Activated T-helper 2 cell treated with anti-CD3 and anti-CD28 coated beads, Interferon-gamma antibody, Interleukin-2, Interleukin-4, amounts not matched to agents 10 μg/mL and 5 μg/mL and 100 μg/mL, durations not matched to agents 14 hours and 24 hours and 36 hours (primary cell): ENCODE measurements around the gene ZNF213. TPM values are rescaled to one million over a fixed set of nuclear protein-coding genes. Genes with fewer than 3 reads are reported as not detected.
"Not testable (repeated sequence)": the region's sequence is repeated elsewhere in the genome, so short reads cannot be mapped to it uniquely, and the experiment has no call there.

Experiments used
- DNase-seq: peaks from one replicate; pipeline ENCODE4 v3.0.0; 2021; ENCODE audit warnings: low spot score
- H3K27ac Mint-ChIP-seq: one replicate; pipeline ENCODE4 v1.8.0; 2021; ENCODE audit warnings: mixed read lengths
- H3K27me3 Mint-ChIP-seq: one replicate; pipeline ENCODE4 v1.8.0; 2021; ENCODE audit warnings: low read depth, mixed read lengths
- H3K36me3 Mint-ChIP-seq: one replicate; pipeline ENCODE4 v1.8.0; 2021; ENCODE audit warnings: low read depth, mixed read lengths
- H3K4me1 Mint-ChIP-seq: one replicate; pipeline ENCODE4 v1.8.0; 2021; ENCODE audit warnings: low read depth, mixed read lengths
- H3K4me3 Mint-ChIP-seq: one replicate; pipeline ENCODE4 v1.8.0; 2021; ENCODE audit warnings: low read depth, mild to moderate bottlenecking, moderate library complexity, mixed read lengths
- H3K9me3 Mint-ChIP-seq: one replicate; pipeline ENCODE4 v1.8.0; 2021; ENCODE audit warnings: mixed read lengths
- intact Hi-C: fragments of 100-400 bp; cut with micrococcal nuclease; formaldehyde crosslinking; loops from one replicate; pipeline ENCODE4 v1.15.1; 2023
- total RNA-seq: library from RNA; stranded (reverse); gene quantifications from 2 replicates; pipeline ENCODE4 v1.2.3, GENCODE V29; 2022

The ZNF213 gene
- total RNA-seq, 1 donor from 2014 or later: 9.1 TPM

GRCh38 chr16:3175157-3176093 is 40.6 kb downstream of the ZNF213 start:
- Mint-ChIP-seq H3K27ac (no peak overlapping the region), H3K36me3 (no peaks in the 10 kb centered on the region), H3K4me3 (no peak overlapping the region), H3K4me1 (peaks cover 27% of the 10 kb centered on the region), H3K9me3 (no peaks in the 10 kb centered on the region), H3K27me3 (peaks cover 76% of the 10 kb centered on the region)
- intact Hi-C loops: no loop called here
- DNase-seq: no peak

GRCh38 chr16:3179651-3180050 is 44.8 kb downstream of the ZNF213 start:
- peaks cover 83% of the 10 kb centered on the region for H3K27me3 Mint-ChIP-seq
- intact Hi-C loops: loop anchor here (5.0 kb wide), 1 partner anchor 103 kb away; the partner anchor contains the start of gene ZNF263
- H3K36me3 Mint-ChIP-seq: peaks cover 9% of the 10 kb centered on the region
- no peak overlapping the region for H3K4me3 Mint-ChIP-seq
- H3K27ac Mint-ChIP-seq: no peak overlapping the region
- no peak for DNase-seq
- peaks cover 14% of the 10 kb centered on the region for H3K4me1 Mint-ChIP-seq
- H3K9me3 Mint-ChIP-seq: peaks cover 4% of the 10 kb centered on the region

- Mint-ChIP-seq H3K9me3 (peaks cover 4% of the 10 kb centered on the region), H3K4me3 (no peak overlapping the region), H3K27me3 (peaks cover 80% of the 10 kb centered on the region), H3K36me3 (peaks cover 9% of the 10 kb centered on the region), H3K4me1 (peaks cover 14% of the 10 kb centered on the region), H3K27ac (no peak overlapping the region)
- intact Hi-C loops: loop anchor here (5.0 kb wide), 1 partner anchor 102 kb away; the partner anchor contains the start of gene ZNF263
- no peak for DNase-seq
These were observed 45.6 kb downstream of the ZNF213 start for GRCh38 chr16:3180445-3180878.

- not testable (repeated sequence) for DNase-seq, H3K9me3 Mint-ChIP-seq, H3K27ac Mint-ChIP-seq, H3K36me3 Mint-ChIP-seq
- intact Hi-C loops: loop anchor here (5.0 kb wide), 1 partner anchor 100 kb away; the partner anchor contains the start of gene ZNF263
- H3K4me3 Mint-ChIP-seq: peak overlapping the region; percentile 79
- H3K4me1 Mint-ChIP-seq: peaks cover 14% of the 10 kb centered on the region
- peaks cover 78% of the 10 kb centered on the region for H3K27me3 Mint-ChIP-seq
These were observed 47.4 kb downstream of the ZNF213 start for GRCh38 chr16:3182293-3182607.

GRCh38 chr16:3182608-3183444 is 48.0 kb downstream of the ZNF213 start:
- H3K27ac Mint-ChIP-seq: peak overlapping the region; percentile 79
- no peak for DNase-seq
- H3K36me3 Mint-ChIP-seq: peaks cover 9% of the 10 kb centered on the region
- H3K9me3 Mint-ChIP-seq: peaks cover 4% of the 10 kb centered on the region
- H3K27me3 Mint-ChIP-seq: peaks cover 80% of the 10 kb centered on the region
- H3K4me1 Mint-ChIP-seq: peaks cover 17% of the 10 kb centered on the region
- H3K4me3 Mint-ChIP-seq: peak overlapping the region; percentile 79
- intact Hi-C loops: loop anchor here (5.0 kb wide), 1 partner anchor 99 kb away; the partner anchor contains the start of gene ZNF263

GRCh38 chr16:3183445-3184139 is 48.8 kb downstream of the ZNF213 start:
- no peak for DNase-seq
- peaks cover 4% of the 10 kb centered on the region for H3K9me3 Mint-ChIP-seq
- H3K4me3 Mint-ChIP-seq: peak overlapping the region; percentile 73
- peaks cover 9% of the 10 kb centered on the region for H3K36me3 Mint-ChIP-seq
- intact Hi-C loops: loop anchor here (5.0 kb wide), 1 partner anchor 99 kb away; the partner anchor contains the start of gene ZNF263
- H3K4me1 Mint-ChIP-seq: peaks cover 23% of the 10 kb centered on the region
- peak overlapping the region; percentile 70 for H3K27ac Mint-ChIP-seq
- H3K27me3 Mint-ChIP-seq: peaks cover 79% of the 10 kb centered on the region

- H3K4me1 Mint-ChIP-seq: peaks cover 39% of the 10 kb centered on the region
- peaks cover 9% of the 10 kb centered on the region for H3K36me3 Mint-ChIP-seq
These were observed 52.3 kb downstream of the ZNF213 start for GRCh38 chr16:3186946-3187690.

GRCh38 chr16:3187798-3188674 is 53.2 kb downstream of the ZNF213 start, which contains the start of gene OR1F1:
OR1F1 (plus strand) TSS chr16:3188204.
- peaks cover 73% of the 10 kb centered on the region for H3K27me3 Mint-ChIP-seq
- peak within 1 kb of the TSS; percentile 72 for H3K4me3 Mint-ChIP-seq
- H3K27ac Mint-ChIP-seq: peak within 1 kb of the TSS; percentile 63
- peaks cover 36% of the 10 kb centered on the region for H3K4me1 Mint-ChIP-seq
- intact Hi-C loops: loop anchor here (5.0 kb wide), 1 partner anchor 36 kb away; no protein-coding TSS in a partner anchor
- DNase-seq: peak; percentile 71
- H3K9me3 Mint-ChIP-seq: peaks cover 4% of the 10 kb centered on the region
- H3K36me3 Mint-ChIP-seq: peaks cover 9% of the 10 kb centered on the region

More at GRCh38 chr16:3186946-3187690, 52.3 kb downstream of the ZNF213 start:
- no peak overlapping the region for H3K27ac Mint-ChIP-seq
- intact Hi-C loops: loop anchor here (5.0 kb wide), 1 partner anchor 35 kb away; no protein-coding TSS in a partner anchor
- peaks cover 4% of the 10 kb centered on the region for H3K9me3 Mint-ChIP-seq
- H3K4me3 Mint-ChIP-seq: no peak overlapping the region
- peaks cover 75% of the 10 kb centered on the region for H3K27me3 Mint-ChIP-seq
- DNase-seq: no peak

- Mint-ChIP-seq H3K36me3 (peaks cover 7% of the 10 kb centered on the region), H3K4me1 (peaks cover 34% of the 10 kb centered on the region), H3K27me3 (peaks cover 67% of the 10 kb centered on the region), H3K9me3 (peaks cover 4% of the 10 kb centered on the region), H3K4me3 (peak overlapping the region; percentile 72), H3K27ac (no peak overlapping the region)
- no peak for DNase-seq
- intact Hi-C loops: loop anchor here (5.0 kb wide), 1 partner anchor 36 kb away; no protein-coding TSS in a partner anchor
These were observed 53.8 kb downstream of the ZNF213 start for GRCh38 chr16:3188675-3188924.

GRCh38 chr16:3188925-3189825 is 54.3 kb downstream of the ZNF213 start:
- H3K27ac Mint-ChIP-seq: no peak overlapping the region
- peaks cover 1% of the 10 kb centered on the region for H3K36me3 Mint-ChIP-seq
- H3K27me3 Mint-ChIP-seq: peaks cover 66% of the 10 kb centered on the region
- intact Hi-C loops: loop anchor here (5.0 kb wide), 1 partner anchor 37 kb away; no protein-coding TSS in a partner anchor
- no peak for DNase-seq
- peaks cover 1% of the 10 kb centered on the region for H3K9me3 Mint-ChIP-seq
- H3K4me3 Mint-ChIP-seq: peak overlapping the region; percentile 72
- H3K4me1 Mint-ChIP-seq: peaks cover 28% of the 10 kb centered on the region
